ENCODE data around the gene LYST.

DNA sequence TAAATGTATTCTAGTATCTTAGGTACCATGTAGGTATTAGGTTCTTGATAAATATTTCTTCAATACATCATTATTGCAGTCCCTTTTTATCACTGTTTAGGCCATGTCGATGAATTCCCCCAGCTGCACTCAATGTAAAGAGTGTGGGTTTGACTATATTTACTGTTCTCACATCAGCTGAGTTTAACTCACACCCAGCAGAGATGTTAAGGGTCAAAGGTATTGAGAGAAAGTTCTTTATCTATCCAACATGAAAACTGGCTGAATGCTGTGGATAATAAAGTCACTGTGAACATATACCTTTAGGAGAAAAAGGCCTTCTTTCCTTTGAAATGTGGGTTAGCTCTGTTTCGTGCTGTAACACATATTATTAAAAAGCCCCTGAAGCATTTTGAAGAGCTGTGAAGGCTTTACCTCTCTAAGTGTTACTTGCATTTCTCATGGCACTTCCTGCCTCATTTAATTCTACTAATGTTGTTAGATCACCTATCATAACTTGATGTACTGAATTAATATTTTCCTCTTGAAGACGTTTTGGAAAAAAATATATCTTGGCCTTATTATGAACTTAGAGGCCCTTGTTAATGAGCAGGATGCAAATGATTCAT is 19.1 kb upstream of the LYST start:
- TF ChIP-seq ESRRA (IDR thresholded peaks at IDR 0.05; ENCODE audit: low read length), result no peak
- TF ChIP-seq, protein P1, sequence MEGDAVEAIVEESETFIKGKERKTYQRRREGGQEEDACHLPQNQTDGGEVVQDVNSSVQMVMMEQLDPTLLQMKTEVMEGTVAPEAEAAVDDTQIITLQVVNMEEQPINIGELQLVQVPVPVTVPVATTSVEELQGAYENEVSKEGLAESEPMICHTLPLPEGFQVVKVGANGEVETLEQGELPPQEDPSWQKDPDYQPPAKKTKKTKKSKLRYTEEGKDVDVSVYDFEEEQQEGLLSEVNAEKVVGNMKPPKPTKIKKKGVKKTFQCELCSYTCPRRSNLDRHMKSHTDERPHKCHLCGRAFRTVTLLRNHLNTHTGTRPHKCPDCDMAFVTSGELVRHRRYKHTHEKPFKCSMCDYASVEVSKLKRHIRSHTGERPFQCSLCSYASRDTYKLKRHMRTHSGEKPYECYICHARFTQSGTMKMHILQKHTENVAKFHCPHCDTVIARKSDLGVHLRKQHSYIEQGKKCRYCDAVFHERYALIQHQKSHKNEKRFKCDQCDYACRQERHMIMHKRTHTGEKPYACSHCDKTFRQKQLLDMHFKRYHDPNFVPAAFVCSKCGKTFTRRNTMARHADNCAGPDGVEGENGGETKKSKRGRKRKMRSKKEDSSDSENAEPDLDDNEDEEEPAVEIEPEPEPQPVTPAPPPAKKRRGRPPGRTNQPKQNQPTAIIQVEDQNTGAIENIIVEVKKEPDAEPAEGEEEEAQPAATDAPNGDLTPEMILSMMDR (IDR thresholded peaks at IDR 0.05 in 2 of 3, conservative IDR thresholded peaks at IDR 0.05 in 1 of 3; ENCODE audit: control insufficient read depth in 2 of 3, extremely low read depth in 1 of 3, insufficient read depth in 1 of 3, low read depth in 3 of 3, low read length in 3 of 3), result no peak
- TF ChIP-seq NFYA (IDR thresholded peaks at IDR 0.05; ENCODE audit: borderline replicate concordance, low read depth, low read length), result no peak
- no peak for TF ChIP-seq ETV6 (conservative IDR thresholded peaks at IDR 0.05 in 1 of 2, IDR thresholded peaks at IDR 0.05 in 1 of 2; ENCODE audit: borderline replicate concordance in 1 of 2, low read depth in 1 of 2)
- no peak for TF ChIP-seq CBFB (IDR thresholded peaks at IDR 0.05; ENCODE audit: low read depth)
- TF ChIP-seq NRF1 (conservative IDR thresholded peaks at IDR 0.05; ENCODE audit: low read depth, low read length), result no peak
